ENCODE results near the gene MRGPRX1.
"Not testable (repeated sequence)": the region's sequence is repeated elsewhere in the genome, so short reads cannot be mapped to it uniquely, and the experiment has no call there.

MRGPRX1 gene

DNA sequence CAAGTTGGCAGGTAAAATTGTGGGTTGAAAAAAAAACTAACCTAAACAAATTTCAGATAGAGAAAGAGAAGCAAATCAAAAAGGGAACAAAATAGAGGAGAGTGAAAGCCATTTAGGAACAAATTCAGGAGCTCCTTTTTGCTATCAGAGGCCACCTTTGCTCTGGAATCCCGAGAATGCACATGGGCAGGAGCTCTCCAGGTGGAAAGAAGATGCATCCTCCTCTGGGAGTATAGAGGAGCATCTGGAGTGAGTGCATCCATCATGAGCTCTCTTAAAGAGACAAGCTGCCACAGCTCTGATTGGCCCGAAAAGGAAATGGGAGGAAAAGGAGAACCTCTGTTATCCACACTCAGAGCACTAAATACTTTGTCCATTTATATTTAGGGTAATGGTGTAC, 26.3 kb downstream of the MRGPRX1 start:
- Histone ChIP-seq H3K36me3 (ENCODE audit: insufficient read depth, low read length) (no peaks in the 10 kb centered on the region), H3K4me1 (ENCODE audit: insufficient read depth, low read length) (no peaks in the 10 kb centered on the region), H3K9ac (ENCODE audit: low read depth, low read length) (no peak overlapping the region)

DNA sequence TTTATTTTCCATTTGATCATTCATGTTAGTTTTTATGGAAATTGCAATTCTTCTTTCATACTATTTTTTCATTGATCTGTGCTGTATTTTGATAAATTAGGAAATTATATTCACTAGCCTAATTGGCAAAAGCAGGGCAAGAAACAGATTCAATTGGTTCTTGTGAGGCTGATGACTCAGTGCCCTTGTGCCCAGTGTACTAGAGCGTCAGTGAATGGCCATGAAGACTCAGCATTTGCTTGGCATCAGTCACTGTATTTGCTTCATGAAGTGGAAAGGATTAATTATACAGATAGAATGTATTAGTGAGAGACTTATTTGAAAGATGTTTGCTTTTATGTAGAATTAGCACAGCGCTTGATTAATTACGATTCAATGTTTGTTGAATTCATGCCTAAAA, 31.8 kb downstream of the MRGPRX1 start:
- Histone ChIP-seq H3K9ac (ENCODE audit: low read depth, low read length) (no peak overlapping the region), H3K36me3 (ENCODE audit: insufficient read depth, low read length) (no peaks in the 10 kb centered on the region), H3K9me3 (ENCODE audit: control insufficient read depth, insufficient read depth, low read length) (no peaks in the 10 kb centered on the region), H3K4me1 (ENCODE audit: insufficient read depth, low read length) (no peaks in the 10 kb centered on the region)

More for the DNA sequence above, 26.3 kb downstream of the MRGPRX1 start:
- H3K9me3 ChIP-seq (ENCODE audit: control insufficient read depth, insufficient read depth, low read length) = no peaks in the 10 kb centered on the region

DNA sequence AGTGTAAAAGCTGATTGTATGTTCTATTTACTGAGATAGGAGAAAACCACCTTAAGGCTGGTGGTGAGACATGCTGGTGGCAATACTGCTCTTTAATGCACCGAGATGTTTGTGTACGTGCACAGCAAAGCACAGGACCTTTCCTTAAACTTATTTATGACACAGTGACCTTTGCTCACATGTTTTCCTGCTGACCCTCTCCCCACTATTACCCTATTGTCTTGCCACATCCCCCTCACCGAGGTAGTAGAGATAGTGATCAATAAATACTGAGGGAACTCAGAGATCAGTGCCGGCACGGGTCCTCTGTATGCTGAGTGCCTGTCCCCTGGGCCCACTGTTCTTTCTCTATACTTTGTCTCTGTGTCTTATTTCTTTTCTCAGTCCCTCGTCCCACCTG, 38.6 kb downstream of the MRGPRX1 start:
- not testable (repeated sequence) for H3K4me1 ChIP-seq (ENCODE audit: insufficient read depth, low read length)

DNA sequence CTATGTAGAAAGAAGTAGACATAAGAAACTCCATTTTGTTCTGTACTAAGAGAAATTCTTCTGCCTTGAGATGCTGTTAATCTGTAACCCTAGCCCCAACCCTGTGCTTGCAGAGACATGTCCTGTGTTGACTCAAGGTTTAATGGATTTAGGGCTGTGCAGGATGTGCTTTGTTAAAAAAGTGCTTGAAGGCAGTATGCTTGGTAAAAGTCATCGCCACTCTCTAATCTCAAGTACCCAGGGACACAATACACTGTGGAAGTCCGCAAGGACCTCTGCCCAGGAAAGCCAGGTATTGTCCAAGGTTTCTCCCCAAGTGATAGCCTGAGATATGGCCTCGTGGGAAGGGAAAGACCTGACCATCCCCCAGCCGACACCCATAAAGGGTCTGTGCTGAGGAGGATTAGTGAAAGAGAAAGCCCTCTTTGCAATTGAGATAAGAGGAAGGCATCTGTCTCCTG, 39.0 kb downstream of the MRGPRX1 start:
- not testable (repeated sequence) for H3K4me1 ChIP-seq (ENCODE audit: insufficient read depth, low read length); H3K9me3 ChIP-seq (ENCODE audit: control insufficient read depth, insufficient read depth, low read length); H3K9ac ChIP-seq (ENCODE audit: low read depth, low read length); H3K36me3 ChIP-seq (ENCODE audit: insufficient read depth, low read length)

More for the DNA sequence above, 38.6 kb downstream of the MRGPRX1 start:
- H3K9ac ChIP-seq (ENCODE audit: low read depth, low read length); H3K9me3 ChIP-seq (ENCODE audit: control insufficient read depth, insufficient read depth, low read length); H3K36me3 ChIP-seq (ENCODE audit: insufficient read depth, low read length): not testable (repeated sequence)

DNA sequence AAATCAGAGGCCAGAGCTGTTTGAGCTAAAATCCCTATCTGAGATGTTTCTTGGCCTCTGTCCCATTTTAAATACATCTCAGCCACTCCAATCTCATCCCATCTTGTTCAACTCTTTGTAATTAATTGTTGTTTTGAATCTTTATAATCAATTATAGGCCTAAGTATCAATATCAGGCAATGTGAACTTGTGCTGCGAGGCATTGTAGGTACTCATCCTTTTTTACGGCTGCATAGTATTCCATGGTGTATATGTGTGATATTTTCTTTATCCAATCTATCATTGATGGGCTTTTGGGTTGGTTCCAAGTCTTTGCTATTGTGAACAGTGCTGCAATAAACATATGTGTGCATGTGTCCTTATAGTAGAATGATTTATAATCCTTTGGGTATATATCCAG, 47.5 kb downstream of the MRGPRX1 start:
- not testable (repeated sequence) for H3K36me3 ChIP-seq (ENCODE audit: insufficient read depth, low read length); H3K9me3 ChIP-seq (ENCODE audit: control insufficient read depth, insufficient read depth, low read length); H3K4me1 ChIP-seq (ENCODE audit: insufficient read depth, low read length); H3K9ac ChIP-seq (ENCODE audit: low read depth, low read length)

DNA sequence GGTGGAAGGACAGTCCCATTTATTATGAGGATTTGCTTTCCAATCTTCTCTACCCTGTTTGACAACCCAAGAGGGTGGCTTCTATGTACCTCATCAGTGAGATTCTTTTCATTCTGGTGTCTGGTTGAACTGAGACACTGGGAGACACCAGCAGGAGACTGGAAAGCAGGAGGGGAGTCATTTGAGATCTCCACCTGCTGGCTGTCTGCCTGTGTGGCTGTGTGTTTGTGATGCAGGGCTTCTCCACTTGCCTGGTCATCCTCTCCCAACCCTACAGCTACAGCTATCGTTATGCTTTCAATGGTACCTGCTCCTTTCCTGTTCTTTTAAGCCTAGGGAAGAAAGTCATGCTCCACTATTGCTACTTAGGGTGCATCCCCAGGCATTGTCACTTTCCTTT, 48.6 kb downstream of the MRGPRX1 start:
- no peaks in the 10 kb centered on the region for H3K36me3 ChIP-seq (ENCODE audit: insufficient read depth, low read length)

More for the DNA sequence above, 48.6 kb downstream of the MRGPRX1 start:
- H3K4me1 ChIP-seq (ENCODE audit: insufficient read depth, low read length) = no peaks in the 10 kb centered on the region
- no peak overlapping the region for H3K9ac ChIP-seq (ENCODE audit: low read depth, low read length)
- H3K9me3 ChIP-seq (ENCODE audit: control insufficient read depth, insufficient read depth, low read length) = no peaks in the 10 kb centered on the region
